Measurements from ENCODE around the gene BORCS6. TPM values are rescaled to one million over a fixed set of nuclear protein-coding genes. Genes with fewer than 3 reads are reported as not detected.
A peak's percentile ranks its signal among the peaks of the same experiment; 100 is the strongest.

The BORCS6 gene
- total RNA-seq, 1 experiment from 2014 or later: 7.3 TPM

DNA sequence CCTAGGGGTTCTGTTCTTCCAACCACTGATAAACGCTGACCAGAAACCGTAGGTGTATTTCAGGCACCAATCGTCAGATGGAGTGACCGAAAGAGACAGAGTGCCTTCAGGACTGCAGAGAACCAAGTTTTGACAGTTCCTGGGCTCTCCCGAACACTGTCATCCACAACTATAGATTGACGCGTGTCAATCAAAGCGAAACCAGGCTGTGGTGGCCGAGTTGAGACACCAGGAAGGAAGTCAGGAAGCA is 32.3 kb upstream of the BORCS6 start:
- peak overlapping the region; percentile 96 for H3K4me2 ChIP-seq (ENCODE audit: low read length)
- no TSS peak for BruUV-seq (replicated peaks)
- ATAC-seq: peak; percentile 44; the same call in 1 of the 2 replicates
- H3K27me3 ChIP-seq (ENCODE audit: low read length): no peaks in the 10 kb centered on the region
- H3K9ac ChIP-seq (ENCODE audit: low read length): peak overlapping the region; percentile 93
- H3F3A ChIP-seq (ENCODE audit: low read length, unreplicated experiment): peaks cover 4% of the 10 kb centered on the region
- peaks cover 10% of the 10 kb centered on the region for H3K4me1 ChIP-seq (ENCODE audit: insufficient read depth, low read length)
- H2AFZ ChIP-seq (ENCODE audit: low read length): no peak overlapping the region
- no peaks in the 10 kb centered on the region for H3K9me2 ChIP-seq (replicated peaks; ENCODE audit: low read length)
- intact Hi-C loops (cut with micrococcal nuclease): loop anchor here (1.0 to 5.0 kb wide), 3 partner anchors 24 to 102 kb away; no protein-coding TSS in a partner anchor
- DNase-seq: no peak
- POLR2A ChIA-PET (ENCODE audit: unreplicated experiment): interaction anchor here (0.6 kb wide), 1 partner anchor 35 kb away, joined by 4 read pairs; no protein-coding TSS in a partner anchor
- CTCF ChIA-PET: interaction anchor here (0.6 kb wide), 1 partner anchor 24 kb away, joined by 4 read pairs; no protein-coding TSS in a partner anchor
- no peaks in the 10 kb centered on the region for H3K79me2 ChIP-seq (ENCODE audit: low read length)
- H3K27ac ChIP-seq (ENCODE audit: low read length): peak overlapping the region; percentile 91
- no peaks in the 10 kb centered on the region for H3K9me3 ChIP-seq (ENCODE audit: low read length)
- TF ChIP-seq, protein P1, sequence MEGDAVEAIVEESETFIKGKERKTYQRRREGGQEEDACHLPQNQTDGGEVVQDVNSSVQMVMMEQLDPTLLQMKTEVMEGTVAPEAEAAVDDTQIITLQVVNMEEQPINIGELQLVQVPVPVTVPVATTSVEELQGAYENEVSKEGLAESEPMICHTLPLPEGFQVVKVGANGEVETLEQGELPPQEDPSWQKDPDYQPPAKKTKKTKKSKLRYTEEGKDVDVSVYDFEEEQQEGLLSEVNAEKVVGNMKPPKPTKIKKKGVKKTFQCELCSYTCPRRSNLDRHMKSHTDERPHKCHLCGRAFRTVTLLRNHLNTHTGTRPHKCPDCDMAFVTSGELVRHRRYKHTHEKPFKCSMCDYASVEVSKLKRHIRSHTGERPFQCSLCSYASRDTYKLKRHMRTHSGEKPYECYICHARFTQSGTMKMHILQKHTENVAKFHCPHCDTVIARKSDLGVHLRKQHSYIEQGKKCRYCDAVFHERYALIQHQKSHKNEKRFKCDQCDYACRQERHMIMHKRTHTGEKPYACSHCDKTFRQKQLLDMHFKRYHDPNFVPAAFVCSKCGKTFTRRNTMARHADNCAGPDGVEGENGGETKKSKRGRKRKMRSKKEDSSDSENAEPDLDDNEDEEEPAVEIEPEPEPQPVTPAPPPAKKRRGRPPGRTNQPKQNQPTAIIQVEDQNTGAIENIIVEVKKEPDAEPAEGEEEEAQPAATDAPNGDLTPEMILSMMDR (conservative IDR thresholded peaks at IDR 0.05; ENCODE audit: low read depth, low read length): no peak
- no peak for TF ChIP-seq EZH2 (IDR thresholded peaks at IDR 0.05; ENCODE audit: low read length, unreplicated experiment)
- TF ChIP-seq EZH2phosphoT487 (IDR thresholded peaks at IDR 0.05; ENCODE audit: borderline replicate concordance, low read length): no peak
- H3K4me3 ChIP-seq (ENCODE audit: low read length): peak overlapping the region; percentile 82
- no peaks in the 10 kb centered on the region for H4K20me1 ChIP-seq (ENCODE audit: low read length)
- no peaks in the 10 kb centered on the region for H3K36me3 ChIP-seq (ENCODE audit: low read depth, low read length)

DNA sequence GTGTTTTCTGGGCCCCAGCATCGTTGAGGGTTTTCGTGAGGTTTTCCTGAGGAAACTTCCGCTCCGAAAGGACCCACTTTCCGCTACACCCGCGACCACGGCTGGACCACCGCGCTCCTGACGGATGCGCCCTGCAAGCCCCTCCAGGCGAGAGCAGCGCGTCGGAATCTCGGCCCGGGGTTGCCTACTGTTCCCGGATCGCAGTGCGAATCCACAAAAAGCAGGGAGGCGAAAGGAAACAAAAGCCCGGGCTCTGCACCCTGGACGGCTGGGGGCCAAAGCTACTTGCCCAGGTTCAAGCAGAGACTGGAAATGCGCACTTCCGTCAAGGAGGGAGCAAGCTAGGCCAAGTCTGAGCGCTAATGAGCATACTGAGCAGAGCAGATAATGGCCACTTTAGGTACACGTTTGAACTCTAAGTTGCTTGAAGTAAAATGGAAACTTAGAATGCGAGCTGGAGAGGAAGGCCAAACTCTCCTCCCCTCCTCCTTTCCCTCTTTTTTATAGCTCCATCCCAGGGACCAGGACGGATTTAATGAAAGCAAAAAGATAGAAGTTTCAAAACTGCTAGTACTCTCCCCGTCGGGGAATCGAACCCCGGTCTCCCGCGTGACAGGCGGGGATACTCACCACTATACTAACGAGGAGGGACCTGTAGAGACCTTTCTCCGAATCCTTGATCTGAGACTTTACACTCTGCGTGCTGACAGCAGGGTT is 31.8 kb upstream of the BORCS6 start:
- Histone ChIP-seq H3K4me2 (ENCODE audit: low read length) (peak overlapping the region; percentile 96), H3K36me3 (ENCODE audit: low read depth, low read length) (no peaks in the 10 kb centered on the region), H3K9me2 (replicated peaks; ENCODE audit: low read length) (no peaks in the 10 kb centered on the region), H3K27me3 (ENCODE audit: low read length) (no peaks in the 10 kb centered on the region), H3K79me2 (ENCODE audit: low read length) (no peaks in the 10 kb centered on the region), H3K9me3 (ENCODE audit: low read length) (no peaks in the 10 kb centered on the region), H3K4me3 (ENCODE audit: low read length) (peak overlapping the region; percentile 82), H3K27ac (ENCODE audit: low read length) (peak overlapping the region; percentile 91), H3K4me1 (ENCODE audit: insufficient read depth, low read length) (peaks cover 10% of the 10 kb centered on the region), H3K9ac (ENCODE audit: low read length) (peak overlapping the region; percentile 93), H2AFZ (ENCODE audit: low read length) (peak overlapping the region; percentile 62), H4K20me1 (ENCODE audit: low read length) (no peaks in the 10 kb centered on the region), H3F3A (ENCODE audit: low read length, unreplicated experiment) (peaks cover 4% of the 10 kb centered on the region)
- DNase-seq (peak; percentile 87), ATAC-seq (peak; percentile 46)
- intact Hi-C loops (cut with micrococcal nuclease): loop anchor here (1.0 to 5.0 kb wide), 4 partner anchors 25 to 102 kb away; no protein-coding TSS in a partner anchor
- ChIA-PET POLR2A (ENCODE audit: unreplicated experiment) (interaction anchor here (0.6 to 0.8 kb wide), 3 partner anchors 14 to 62 kb away, joined by 3 to 7 read pairs (median 4); no protein-coding TSS in a partner anchor), CTCF (no interaction called here)
- TF ChIP-seq EZH2phosphoT487 (IDR thresholded peaks at IDR 0.05; ENCODE audit: borderline replicate concordance, low read length) (no peak), EZH2 (IDR thresholded peaks at IDR 0.05; ENCODE audit: low read length, unreplicated experiment) (no peak)
- TF ChIP-seq, protein P1 (conservative IDR thresholded peaks at IDR 0.05; ENCODE audit: low read depth, low read length): no peak
- no TSS peak for BruUV-seq (replicated peaks)

Data from PC-3 (cell line).